H1 (cell line): Measurements from ENCODE around the gene HSP90B1. TPM values are rescaled to one million over a fixed set of nuclear protein-coding genes. Genes with fewer than 3 reads are reported as not detected.

Experiments used
- CTCF ChIP-seq, 3 experiments: IDR thresholded peaks; 1 replicate in 2 of 3; 2 replicates in 1 of 3; pipeline versions ENCODE4 v1.5.1 to v1.6.1; 2011; ENCODE audit warnings: low read length in 3 of 3, mild to moderate bottlenecking in 3 of 3, inconsistent platforms in 2 of 3, low read depth in 1 of 3, moderate library complexity in 1 of 3; ENCODE audit not compliant: insufficient read depth in 1 of 3; ENCODE audit errors: control extremely low read depth in 1 of 3
- SP1 ChIP-seq: IDR thresholded peaks from 2 replicates; pipeline ENCODE4 v1.6.1; 2011; ENCODE audit warnings: low read depth, low read length
- polyA plus RNA-seq, 7 experiments: library from polyadenylated mRNA; depleted of rRNA in 3 of 7; stranded (reverse) in 5 of 7; unstranded in 2 of 7; fragments of >200 nt in 5 of 7; fragments of 200-250 nt in 2 of 7; gene quantifications; 1 replicate in 5 of 7; 2 replicates in 1 of 7; 4 replicates in 1 of 7; pipeline versions ENCODE4 v1.2.1 to v1.2.3, GENCODE V29; 2011 to 2013; ENCODE audit warnings: missing spikeins in 2 of 7, mixed read lengths in 2 of 7
- total RNA-seq: library from RNA; stranded (reverse); fragmentation: NEBNext Ultra II Directional; extraction: Animal tissue kit (Norgen Biotek cat#: 25700); gene quantifications from 2 replicates; pipeline ENCODE4 v1.2.1, GENCODE V29; 2021

The HSP90B1 gene
- total and polyA plus RNA-seq, 2 of the 8 experiments (the other 6 are each of a cell fraction or from before 2014, with no cell fraction given), result 161 to 847 TPM

- TF ChIP-seq CTCF (IDR thresholded peaks at IDR 0.05; ENCODE audit: control extremely low read depth in 1 of 3, insufficient read depth in 1 of 3, low read depth in 1 of 3, low read length in 3 of 3) (no peak), SP1 (no peak)
These were observed 42.5 kb upstream of the HSP90B1 start (continued) for GRCh38 chr12:103887738-103888137.
